LNCaP clone FGC (cell line): Measurements from ENCODE around the gene FOXB1.

Source experiments
- DNase-seq: peaks from one replicate; pipeline ENCODE4 v3.0.0-alpha.2; 2011; ENCODE audit warnings: low read depth
- H3K4me3 ChIP-seq: 2 replicates; pipeline ENCODE4 v1.5.1; 2011; ENCODE audit warnings: mild to moderate bottlenecking, low read depth, low read length, control low read depth
- TF ChIP-seq, protein P1 (sequence below): IDR thresholded peaks from 2 replicates; pipeline ENCODE4 v1.5.1; 2012; ENCODE audit warnings: mild to moderate bottlenecking; ENCODE audit not compliant: control insufficient read depth, insufficient read depth; ENCODE audit errors: extremely low read depth

The FOXB1 gene

DNA sequence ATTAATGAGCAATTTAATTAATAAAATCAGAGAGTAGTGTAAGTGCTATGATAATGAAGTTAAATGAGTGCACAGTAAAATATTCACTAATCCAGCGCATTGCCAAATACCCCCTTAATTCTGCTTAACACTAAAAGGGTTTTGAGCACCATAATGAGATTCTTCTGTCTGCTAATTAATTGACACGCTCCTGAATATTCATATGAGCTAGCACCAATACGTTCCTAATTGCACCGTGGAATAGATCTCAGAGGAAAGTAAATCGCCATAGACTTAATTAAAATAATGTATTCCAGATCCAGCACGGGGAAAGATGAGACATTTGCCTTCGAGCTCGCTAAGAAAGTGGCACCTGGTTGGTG, 9.6 kb upstream of the FOXB1 start:
- TF ChIP-seq, protein P1, sequence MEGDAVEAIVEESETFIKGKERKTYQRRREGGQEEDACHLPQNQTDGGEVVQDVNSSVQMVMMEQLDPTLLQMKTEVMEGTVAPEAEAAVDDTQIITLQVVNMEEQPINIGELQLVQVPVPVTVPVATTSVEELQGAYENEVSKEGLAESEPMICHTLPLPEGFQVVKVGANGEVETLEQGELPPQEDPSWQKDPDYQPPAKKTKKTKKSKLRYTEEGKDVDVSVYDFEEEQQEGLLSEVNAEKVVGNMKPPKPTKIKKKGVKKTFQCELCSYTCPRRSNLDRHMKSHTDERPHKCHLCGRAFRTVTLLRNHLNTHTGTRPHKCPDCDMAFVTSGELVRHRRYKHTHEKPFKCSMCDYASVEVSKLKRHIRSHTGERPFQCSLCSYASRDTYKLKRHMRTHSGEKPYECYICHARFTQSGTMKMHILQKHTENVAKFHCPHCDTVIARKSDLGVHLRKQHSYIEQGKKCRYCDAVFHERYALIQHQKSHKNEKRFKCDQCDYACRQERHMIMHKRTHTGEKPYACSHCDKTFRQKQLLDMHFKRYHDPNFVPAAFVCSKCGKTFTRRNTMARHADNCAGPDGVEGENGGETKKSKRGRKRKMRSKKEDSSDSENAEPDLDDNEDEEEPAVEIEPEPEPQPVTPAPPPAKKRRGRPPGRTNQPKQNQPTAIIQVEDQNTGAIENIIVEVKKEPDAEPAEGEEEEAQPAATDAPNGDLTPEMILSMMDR: no peak
- H3K4me3 ChIP-seq: no peak overlapping the region
- no peak for DNase-seq

DNA sequence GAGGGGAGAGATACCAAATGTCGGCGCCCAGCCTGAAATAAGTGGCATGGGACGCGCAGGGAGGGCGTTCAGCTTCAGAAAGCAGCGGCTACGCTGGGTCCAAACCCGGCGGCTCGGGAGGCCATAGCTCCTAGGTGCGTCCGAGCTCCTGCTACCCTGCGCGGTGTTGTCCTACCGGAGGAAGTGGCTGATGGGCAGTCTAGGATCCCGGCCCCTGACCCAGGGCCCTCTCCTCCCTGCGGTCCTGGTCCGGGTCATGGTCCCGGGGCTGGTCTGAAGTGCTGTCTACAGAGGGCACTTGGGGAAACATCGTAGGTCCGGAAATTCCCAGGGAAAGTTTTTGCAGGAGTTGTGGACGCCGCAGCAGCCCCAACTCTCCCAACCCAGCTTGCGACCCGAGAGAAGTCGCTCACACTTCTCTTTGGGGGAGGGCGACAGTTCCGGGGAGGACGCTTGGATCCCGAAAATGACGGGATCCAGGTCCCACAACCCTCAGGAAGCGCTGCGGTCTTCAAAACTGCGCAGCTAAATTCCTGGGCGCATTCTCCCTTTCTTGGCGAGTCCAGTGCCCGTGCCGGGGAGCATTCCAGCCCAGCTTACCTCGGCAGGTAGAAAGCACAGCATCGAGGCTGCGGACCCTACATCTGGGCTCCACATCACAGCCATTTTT, 9.1 kb upstream of the FOXB1 start:
- DNase-seq: no peak
- no peak overlapping the region for H3K4me3 ChIP-seq

DNA sequence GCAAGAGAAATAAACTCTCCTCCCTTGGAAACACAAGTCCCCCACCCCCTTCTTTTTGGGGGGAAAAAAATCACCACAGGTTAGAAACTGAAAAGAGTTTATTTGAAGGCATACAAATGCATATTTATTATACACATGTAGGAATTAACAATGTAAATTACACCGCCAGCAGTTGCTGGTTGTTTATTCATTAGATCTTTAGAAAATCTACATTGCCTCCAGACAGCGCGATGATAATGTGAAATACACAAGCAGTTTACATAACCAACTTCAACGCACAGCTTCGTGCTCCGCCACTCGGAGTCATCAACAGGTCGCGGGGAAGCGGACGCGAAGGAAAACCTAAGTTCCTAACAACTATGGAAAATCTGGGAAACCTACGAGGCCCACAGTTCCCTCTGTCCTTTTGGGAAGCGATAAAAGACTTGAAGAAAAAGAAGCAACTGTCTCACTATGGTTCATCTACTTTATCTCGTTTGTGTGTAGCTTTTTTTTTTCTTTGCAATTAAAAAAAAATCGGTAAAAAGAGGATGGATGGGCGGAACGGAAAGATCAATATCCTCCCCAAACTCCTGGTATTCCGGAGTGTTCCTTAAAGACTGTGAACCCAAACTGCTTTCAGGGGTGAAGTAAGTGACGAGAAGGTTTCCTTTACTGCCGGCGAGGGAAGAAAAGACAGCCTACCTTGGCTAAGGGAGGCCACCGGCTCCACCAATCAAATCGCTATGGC, 8.4 kb upstream of the FOXB1 start:
- no peak overlapping the region for H3K4me3 ChIP-seq
- DNase-seq: no peak
- TF ChIP-seq, protein P1: no peak

More for the DNA sequence above, 9.1 kb upstream of the FOXB1 start:
- TF ChIP-seq, protein P1: no peak

DNA sequence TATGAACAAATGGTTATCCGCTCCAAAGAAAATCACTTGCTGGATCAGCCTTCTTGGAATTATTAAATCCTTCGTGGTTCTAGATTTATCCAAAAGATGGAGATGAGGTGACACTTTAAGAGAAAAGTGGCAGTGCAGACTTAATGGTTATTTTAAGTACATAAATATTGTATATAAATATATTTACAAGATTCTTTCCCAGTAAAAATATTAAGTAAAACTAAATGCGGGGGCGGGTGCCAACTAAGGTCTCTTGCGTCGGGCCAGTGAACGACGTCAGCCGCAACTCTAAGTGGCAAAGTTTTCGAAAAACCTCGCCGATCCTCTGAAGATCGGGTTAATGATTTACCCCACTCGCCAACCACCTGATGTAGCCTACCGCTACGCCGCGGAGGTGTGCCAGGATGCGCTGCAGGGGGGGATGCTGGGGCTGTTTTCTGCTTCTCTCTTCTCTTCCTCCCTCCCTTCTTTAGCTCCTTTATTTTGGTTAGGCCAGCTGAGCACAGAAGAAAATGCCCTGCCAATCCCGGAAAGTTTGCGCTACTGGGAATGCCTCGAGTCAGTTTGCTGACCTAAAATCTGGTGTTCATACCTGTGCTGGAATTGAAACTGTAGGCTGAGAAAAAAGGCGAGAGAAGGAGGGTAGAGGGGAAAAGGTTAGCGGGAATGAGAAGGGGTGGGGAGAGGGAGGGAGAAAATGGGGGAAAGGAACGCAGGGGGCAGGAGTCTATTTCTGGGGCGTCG, 7.6 kb upstream of the FOXB1 start:
- no peak overlapping the region for H3K4me3 ChIP-seq
- TF ChIP-seq, protein P1: no peak
- DNase-seq: no peak

DNA sequence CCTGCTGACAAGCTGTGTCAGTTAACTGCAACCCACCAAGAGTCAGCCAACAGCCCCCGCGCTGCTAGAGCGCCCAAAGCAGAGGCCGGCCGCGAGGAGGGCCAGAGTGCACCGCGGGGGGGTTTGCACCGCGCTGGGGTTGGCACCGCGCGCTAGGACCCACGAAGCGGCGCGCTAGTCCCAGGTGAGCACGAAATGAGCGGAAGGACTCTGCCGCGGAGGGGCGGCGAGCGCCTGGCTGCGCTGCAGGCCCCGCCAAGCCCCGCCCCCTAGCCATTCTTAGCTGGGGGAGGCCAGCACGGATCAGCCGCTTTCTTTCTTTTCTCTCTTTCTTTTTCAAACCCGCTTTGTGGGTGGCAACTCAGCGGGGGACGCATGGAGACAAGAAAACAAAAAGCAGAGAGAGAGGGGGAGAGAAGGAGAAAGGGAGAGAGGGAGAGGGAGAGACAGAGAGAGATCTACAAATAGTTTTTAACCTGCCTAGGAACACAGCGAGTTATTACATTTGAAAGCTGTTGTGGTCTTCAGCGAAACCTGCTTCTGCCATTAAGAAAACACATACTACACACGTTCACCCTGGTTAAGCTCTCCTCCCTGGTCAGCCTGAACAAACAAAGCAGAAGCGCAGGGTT, 6.9 kb upstream of the FOXB1 start:
- H3K4me3 ChIP-seq: peak overlapping the region; percentile 4; the same call in 1 of the 2 replicates
- no peak for DNase-seq
- TF ChIP-seq, protein P1: no peak

DNA sequence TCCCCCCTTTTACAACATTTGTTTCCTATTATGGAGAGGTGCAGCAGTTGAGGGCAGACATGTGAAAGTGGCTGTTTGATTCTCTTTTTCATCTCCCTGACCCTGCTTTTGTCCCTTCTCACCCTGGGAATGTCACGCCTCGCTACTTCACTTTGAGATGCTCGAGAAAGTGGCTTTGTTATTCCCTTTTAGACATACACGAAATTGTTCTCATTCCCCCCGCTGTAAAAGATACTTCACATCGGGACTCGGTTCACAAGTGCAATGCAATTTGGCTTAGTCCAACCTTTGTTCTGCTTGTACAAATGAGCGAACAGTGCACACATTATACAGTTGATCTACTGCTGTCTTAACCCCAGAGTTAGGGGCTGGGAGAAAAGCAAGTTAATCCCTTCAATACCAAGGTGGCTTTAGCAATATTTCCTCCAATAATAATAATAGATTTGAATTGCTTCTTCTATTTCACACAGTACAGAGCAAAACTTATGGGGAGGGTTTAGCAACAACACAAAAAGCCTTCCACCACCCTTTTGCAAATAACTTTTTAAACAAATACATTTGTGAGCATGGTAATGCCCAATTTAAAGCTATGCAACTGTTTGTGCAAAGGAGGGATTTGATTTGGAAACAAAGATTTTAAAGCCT, 5.7 kb upstream of the FOXB1 start:
- TF ChIP-seq, protein P1: no peak
- H3K4me3 ChIP-seq: no peak overlapping the region
- DNase-seq: no peak
